ENCODE data around the gene VAPA. TPM values are rescaled to one million over a fixed set of nuclear protein-coding genes. Genes with fewer than 3 reads are reported as not detected.

The VAPA gene
- total RNA-seq, 1 donor from 2014 or later, result 271 TPM

GRCh38 chr18:9913151-9913525 is 678 bp upstream of the VAPA start:
- DNase-seq (ENCODE audit: low read depth, low spot score), result no peak

- DNase-seq (ENCODE audit: low read depth, low spot score), result no peak
Observed at GRCh38 chr18:9914334-9914583, 443 bp downstream of the VAPA start.

GRCh38 chr18:9914584-9915290 is 921 bp downstream of the VAPA start:
- DNase-seq (ENCODE audit: low read depth, low spot score), result no peak

- DNase-seq (ENCODE audit: low read depth, low spot score), result no peak
Observed at GRCh38 chr18:9915291-9916076, 1.7 kb downstream of the VAPA start.

GRCh38 chr18:9916077-9916639 is 2.3 kb downstream of the VAPA start:
- no peak for DNase-seq (ENCODE audit: low read depth, low spot score)

- DNase-seq (ENCODE audit: low read depth, low spot score), result no peak
Observed at GRCh38 chr18:9916808-9917207, 3.0 kb downstream of the VAPA start.

- DNase-seq (ENCODE audit: low read depth, low spot score), result peak; percentile 59
Observed at GRCh38 chr18:9918016-9918680, 4.3 kb downstream of the VAPA start.

GRCh38 chr18:9919564-9920232 is 5.9 kb downstream of the VAPA start:
- DNase-seq (ENCODE audit: low read depth, low spot score), result no peak

- DNase-seq (ENCODE audit: low read depth, low spot score), result no peak
Observed at GRCh38 chr18:9922592-9923311, 8.9 kb downstream of the VAPA start.

- DNase-seq (ENCODE audit: low read depth, low spot score), result no peak
Observed at GRCh38 chr18:9924371-9924943, 10.6 kb downstream of the VAPA start.

GRCh38 chr18:9925369-9925768 is 11.6 kb downstream of the VAPA start:
- DNase-seq (ENCODE audit: low read depth, low spot score), result no peak

- no peak for DNase-seq (ENCODE audit: low read depth, low spot score)
Observed at GRCh38 chr18:9925795-9926194, 12.0 kb downstream of the VAPA start.

- no peak for DNase-seq (ENCODE audit: low read depth, low spot score)
Observed at GRCh38 chr18:9926223-9926894, 12.5 kb downstream of the VAPA start.

- no peak for DNase-seq (ENCODE audit: low read depth, low spot score)
Observed at GRCh38 chr18:9926977-9927376, 13.2 kb downstream of the VAPA start.

- DNase-seq (ENCODE audit: low read depth, low spot score), result no peak
Observed at GRCh38 chr18:9927392-9928063, 13.7 kb downstream of the VAPA start.

- no peak for DNase-seq (ENCODE audit: low read depth, low spot score)
Observed at GRCh38 chr18:9928646-9929259, 14.9 kb downstream of the VAPA start.

GRCh38 chr18:9930299-9930884 is 16.6 kb downstream of the VAPA start:
- DNase-seq (ENCODE audit: low read depth, low spot score), result no peak

- DNase-seq (ENCODE audit: low read depth, low spot score), result no peak
Observed at GRCh38 chr18:9931146-9931545, 17.3 kb downstream of the VAPA start.

GRCh38 chr18:9931678-9932077 is 17.9 kb downstream of the VAPA start:
- no peak for DNase-seq (ENCODE audit: low read depth, low spot score)

All from pulmonary artery endothelial cell (primary cell).